GM19238 (cell line): ENCODE data around the gene FOLR1.

ENCODE experiments used
- DNase-seq: peaks from one replicate; pipeline ENCODE4 v3.0.0; 2011; ENCODE audit warnings: low spot score; ENCODE audit not compliant: insufficient read length

The FOLR1 gene

DNA sequence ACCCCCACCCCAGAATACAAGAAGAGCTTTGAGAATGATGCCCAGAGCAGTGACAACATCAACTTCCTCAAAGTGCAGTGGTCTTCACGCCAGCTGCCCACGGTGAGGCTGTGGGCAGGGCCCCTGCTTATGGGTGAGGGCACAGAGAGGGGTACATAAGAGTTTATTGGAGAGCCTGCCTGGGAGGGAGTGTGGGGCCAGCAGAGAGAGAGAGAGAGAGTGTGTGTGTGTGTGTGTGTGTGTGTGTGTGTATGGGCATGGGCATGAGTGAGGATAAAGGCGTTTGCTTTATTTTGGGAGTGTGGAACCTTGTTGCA, 42.5 kb downstream of the FOLR1 start:
- no peak for DNase-seq

DNA sequence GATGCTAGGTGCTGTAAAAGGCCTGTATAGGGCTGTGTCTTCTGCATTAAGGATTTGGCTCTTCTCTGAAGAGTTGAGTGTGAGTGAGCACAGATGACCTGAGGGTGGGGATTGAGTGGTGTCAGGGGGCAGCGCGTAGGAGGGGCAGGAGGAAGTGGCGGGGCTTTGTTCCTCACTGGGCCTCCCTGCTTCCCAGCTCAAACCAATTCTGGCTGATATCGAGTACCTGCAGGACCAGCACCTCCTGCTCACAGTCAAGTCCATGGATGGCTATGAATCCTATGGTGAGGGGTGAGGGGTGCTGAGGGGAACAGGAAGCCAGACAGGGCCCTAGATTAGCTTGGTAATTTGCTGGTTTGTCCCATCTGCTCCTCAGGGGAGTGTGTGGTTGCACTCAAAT, 43.0 kb downstream of the FOLR1 start:
- no peak for DNase-seq

DNA sequence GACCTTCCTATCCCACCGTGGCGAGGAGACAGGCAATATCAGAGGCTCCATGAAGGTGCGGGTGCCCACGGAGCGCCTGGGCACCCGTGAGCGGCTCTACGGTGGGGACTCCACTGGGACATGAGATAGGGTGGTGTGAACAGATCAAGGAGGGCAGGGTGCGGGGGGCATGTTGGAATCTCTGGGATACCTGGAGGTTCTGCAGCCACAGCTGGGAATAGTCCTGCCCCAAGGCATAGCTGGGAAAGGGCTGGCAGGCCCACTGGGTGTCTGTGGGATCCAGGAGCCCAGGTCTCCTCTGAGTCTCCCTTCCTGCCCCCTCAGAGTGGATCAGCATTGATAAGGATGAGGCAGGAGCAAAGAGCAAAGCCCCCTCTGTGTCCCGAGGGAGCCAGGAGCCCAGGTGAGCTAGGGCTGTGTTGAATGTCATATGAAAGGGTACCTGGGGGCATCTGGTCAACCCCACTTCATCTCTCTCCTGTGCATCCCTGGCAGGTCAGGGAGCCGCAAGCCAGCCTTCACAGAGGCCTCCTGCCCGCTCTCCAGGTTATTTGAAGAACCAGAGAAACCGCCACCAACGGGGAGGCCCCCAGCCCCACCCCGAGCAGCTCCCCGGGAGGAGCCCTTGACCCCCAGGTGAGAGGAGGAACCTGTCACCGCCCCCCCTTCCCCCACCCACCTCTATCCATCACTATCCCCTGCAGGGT, 43.6 kb downstream of the FOLR1 start:
- DNase-seq: no peak

GRCh38 chr11:72236083-72236697, 44.2 kb downstream of the FOLR1 start:
- DNase-seq: no peak

DNA sequence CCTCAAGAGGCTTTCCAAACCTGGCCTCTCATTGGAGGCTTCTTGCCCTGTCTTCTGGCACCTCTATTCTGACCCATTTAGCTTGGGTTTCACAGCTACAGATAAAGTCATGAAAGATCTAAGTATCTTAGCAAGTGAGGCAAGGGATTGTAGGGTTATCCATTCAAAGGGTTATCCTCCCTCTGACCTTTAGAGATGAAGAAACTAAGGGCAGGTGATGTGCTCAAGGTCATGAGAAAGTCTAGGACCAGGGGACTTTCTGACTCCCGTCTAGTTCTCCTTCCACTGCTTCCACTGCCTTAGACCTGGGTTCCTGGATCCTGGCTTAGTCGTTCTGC, 44.8 kb downstream of the FOLR1 start:
- no peak for DNase-seq

GRCh38 chr11:72237112-72237931, 45.4 kb downstream of the FOLR1 start:
- DNase-seq: no peak

DNA sequence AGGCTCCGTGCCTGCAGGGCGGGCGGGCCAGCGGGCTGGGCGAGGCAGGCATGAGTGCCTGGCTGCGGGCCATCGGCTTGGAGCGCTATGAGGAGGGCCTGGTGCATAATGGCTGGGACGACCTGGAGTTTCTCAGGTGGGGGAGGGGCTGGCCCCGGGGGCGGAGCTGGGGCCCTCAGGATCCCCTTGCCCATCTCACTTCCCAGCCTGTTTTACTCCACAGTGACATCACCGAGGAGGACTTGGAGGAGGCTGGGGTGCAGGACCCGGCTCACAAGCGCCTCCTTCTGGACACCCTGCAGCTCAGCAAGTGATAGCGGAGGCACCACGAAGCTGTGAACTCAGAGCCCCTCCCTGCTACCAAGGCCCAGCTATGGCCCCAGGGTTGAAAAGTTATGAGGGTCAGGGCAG, 46.1 kb downstream of the FOLR1 start:
- peak; percentile 79 for DNase-seq

- DNase-seq: no peak
These were observed 46.8 kb downstream of the FOLR1 start for GRCh38 chr11:72238492-72239312.

- no peak for DNase-seq
These were observed 47.4 kb downstream of the FOLR1 start for GRCh38 chr11:72239313-72239848.

- DNase-seq: no peak
These were observed 48.0 kb downstream of the FOLR1 start for GRCh38 chr11:72239849-72240460.

GRCh38 chr11:72240461-72241290, 48.7 kb downstream of the FOLR1 start:
- no peak for DNase-seq

GRCh38 chr11:72241291-72241781, 49.4 kb downstream of the FOLR1 start:
- DNase-seq: no peak

DNA sequence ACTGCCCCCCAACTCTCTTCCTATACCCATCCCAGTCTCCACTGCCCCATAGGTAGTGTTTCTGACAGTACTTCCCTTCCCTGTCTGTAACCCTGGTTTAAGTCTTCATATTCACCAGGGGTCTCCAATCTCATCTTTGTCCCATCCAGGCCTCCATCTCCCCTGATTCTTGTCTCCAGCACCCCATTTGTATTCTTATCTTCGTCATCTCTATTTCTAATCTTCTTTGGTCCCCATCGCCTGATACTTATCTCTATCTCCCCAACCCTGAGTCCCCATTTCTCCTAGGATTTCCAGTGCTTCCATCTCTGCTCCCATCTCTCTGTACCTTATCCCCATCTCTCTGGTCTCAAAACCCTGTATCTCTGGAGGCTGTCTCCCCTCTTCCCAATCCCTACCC, 50.2 kb downstream of the FOLR1 start:
- DNase-seq: no peak

GRCh38 chr11:72243173-72244059, 51.5 kb downstream of the FOLR1 start:
- no peak for DNase-seq

DNA sequence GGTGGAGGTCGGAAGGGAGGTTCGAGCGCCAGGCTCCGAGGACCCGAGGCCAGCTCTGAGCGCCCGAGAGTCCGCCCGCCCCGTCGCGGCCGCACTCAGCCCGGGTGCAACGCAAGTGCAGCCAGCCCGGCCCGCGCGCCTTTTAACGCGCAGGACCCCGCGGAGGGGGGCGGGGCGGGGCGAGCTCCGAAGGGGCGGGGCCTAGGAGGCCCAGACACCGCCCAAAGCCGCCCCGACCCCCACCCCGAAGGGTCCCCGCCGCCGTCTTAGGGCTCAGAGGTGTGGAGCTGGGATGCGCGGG, 52.1 kb downstream of the FOLR1 start, which contains the start of gene PHOX2A:
Gene PHOX2A (minus strand): TSS at position 117 of the 301 bp plus-strand sequence. CDS start 172 bp downstream, outside the sequence.
- DNase-seq: no peak

GRCh38 chr11:72244361-72245262, 52.7 kb downstream of the FOLR1 start:
- DNase-seq: no peak

DNA sequence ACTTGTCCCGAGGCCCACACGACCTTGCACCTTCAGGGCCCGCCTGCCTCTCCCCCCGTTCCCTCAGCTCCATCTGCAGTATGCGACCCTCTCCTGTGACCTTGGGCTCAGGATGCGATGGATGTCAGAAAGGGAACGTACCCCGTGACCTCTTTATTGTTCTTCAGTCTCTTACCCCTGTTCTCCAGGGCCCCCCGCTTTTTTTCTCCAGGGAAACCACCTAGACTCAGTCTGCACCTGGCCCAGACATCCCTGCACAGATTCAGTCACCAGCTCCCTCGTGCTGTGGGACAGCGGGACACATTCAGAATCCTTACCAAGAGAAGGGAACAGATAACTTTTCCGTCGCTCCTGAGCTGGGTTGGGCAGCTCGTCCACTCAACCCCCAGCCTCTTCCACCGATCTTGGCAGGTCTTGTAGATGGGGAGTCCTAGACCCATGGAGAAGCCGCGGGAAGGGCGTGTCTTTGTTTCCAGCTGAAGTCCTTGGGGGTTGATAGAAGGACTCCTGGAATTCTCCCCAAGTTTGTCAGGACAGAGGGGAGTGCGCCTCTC, 53.4 kb downstream of the FOLR1 start:
- DNase-seq: no peak
